Gastroesophageal sphincter (tissue), 3 donors: ENCODE data around the gene PBRM1.

ENCODE experiments used
- EP300 ChIP-seq: sonication (generic); formaldehyde crosslinking; IDR thresholded peaks from one replicate; pipeline ENCODE4 v1.6.1; 2017; ENCODE audit warnings: antibody characterized with exemption, mild to moderate bottlenecking
- TF ChIP-seq, protein P1 (sequence below), 4 experiments: fragments of 200-600 bp in 2 of 4; fragments of 450-650 bp in 2 of 4; sonication (generic) in 1 of 4; IDR thresholded peaks; one replicate each; pipeline ENCODE4 v1.5.1; 2017 to 2019; ENCODE audit warnings: antibody characterized with exemption in 4 of 4, mild to moderate bottlenecking in 2 of 4, moderate library complexity in 2 of 4

DNA sequence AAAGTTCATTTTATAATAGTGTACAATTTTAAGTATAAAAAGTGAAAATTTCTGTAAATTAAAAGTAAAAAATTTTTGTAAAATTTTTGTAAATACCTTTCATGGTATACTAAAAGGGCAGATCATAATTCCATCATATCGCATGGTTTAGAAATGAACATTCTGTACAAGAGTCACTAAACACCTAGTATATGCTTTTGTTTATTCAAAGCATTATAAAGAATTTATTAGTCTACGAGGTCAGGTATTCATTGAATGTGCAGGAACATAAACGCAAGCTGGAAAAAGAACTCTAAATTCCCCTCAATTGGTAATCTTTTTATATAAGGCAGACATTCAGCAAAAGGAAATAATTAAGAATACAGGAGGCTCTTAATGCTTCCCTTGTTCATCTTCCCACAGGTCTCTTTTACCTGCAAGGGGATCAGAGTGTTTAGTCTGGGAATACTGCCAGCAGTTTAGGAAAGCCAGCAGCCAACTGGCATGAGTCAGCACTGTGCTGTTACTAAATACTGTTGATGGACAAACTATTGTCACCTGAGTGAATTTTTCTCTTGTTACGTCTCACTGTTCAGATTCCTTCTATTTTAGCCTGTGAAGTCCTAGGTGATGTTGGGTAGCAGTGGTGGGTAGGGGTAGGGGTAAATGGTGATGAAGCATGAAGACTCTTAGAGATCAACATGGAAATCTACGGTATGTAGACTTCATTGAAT is 79.2 kb downstream of the PBRM1 start:
- TF ChIP-seq EP300: no peak
- TF ChIP-seq, protein P1, sequence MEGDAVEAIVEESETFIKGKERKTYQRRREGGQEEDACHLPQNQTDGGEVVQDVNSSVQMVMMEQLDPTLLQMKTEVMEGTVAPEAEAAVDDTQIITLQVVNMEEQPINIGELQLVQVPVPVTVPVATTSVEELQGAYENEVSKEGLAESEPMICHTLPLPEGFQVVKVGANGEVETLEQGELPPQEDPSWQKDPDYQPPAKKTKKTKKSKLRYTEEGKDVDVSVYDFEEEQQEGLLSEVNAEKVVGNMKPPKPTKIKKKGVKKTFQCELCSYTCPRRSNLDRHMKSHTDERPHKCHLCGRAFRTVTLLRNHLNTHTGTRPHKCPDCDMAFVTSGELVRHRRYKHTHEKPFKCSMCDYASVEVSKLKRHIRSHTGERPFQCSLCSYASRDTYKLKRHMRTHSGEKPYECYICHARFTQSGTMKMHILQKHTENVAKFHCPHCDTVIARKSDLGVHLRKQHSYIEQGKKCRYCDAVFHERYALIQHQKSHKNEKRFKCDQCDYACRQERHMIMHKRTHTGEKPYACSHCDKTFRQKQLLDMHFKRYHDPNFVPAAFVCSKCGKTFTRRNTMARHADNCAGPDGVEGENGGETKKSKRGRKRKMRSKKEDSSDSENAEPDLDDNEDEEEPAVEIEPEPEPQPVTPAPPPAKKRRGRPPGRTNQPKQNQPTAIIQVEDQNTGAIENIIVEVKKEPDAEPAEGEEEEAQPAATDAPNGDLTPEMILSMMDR (IDR thresholded peaks at IDR 0.05): no peak
